CD4-positive, alpha-beta T cell treated with Interleukin-17A for 4 hours (primary cell): ENCODE data around the gene SETD3.

Experiments used
- DNase-seq: peaks from one replicate; pipeline ENCODE4 v3.0.0-alpha.2; 2020; ENCODE audit warnings: mixed read lengths

Gene SETD3

DNA sequence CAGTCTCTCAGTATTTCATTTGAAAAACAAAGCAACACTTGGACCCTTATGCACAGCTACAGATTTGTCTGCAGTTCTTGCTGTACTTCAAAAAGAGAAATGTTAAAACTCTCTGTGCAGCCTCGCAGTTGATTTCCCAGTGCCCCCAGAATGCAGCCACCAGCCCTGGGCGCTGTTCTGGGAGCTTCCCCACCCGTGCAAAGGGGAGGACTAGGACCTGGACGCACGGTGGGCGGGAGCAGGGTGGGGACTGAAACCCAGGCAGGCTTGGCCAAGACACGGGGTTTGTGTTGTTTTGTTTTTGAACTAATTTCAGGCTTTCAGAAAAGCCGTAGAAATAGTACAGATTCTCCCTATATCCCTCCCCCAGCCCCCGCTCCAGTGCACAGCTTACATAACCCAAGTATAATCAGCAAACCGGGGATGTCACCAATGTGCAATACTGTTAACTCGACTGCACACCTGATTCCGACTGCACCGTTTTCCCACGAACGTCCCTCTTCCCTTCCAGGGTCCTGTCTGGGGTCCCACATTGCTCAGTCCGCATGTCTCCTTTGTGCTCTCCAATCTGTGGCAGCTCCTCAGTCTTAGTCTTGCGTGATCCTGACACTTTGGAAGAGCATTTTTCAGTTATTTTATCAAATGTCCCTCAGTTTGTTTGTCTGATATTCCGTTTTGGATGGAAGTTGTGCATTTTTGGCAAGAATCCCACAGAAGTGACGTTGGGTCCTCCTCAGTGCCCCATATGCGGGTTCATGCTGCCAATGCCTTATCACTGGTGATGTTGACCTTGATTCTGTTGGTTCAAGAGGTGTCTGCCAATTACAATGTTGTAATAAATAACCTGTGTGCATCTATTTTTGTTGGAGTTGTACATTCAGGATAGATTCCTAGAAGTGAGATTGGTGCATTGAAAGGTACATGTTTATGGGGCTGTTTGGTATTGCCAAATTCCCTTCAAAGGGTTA is 95.9 kb downstream of the SETD3 start:
- no peak for DNase-seq

DNA sequence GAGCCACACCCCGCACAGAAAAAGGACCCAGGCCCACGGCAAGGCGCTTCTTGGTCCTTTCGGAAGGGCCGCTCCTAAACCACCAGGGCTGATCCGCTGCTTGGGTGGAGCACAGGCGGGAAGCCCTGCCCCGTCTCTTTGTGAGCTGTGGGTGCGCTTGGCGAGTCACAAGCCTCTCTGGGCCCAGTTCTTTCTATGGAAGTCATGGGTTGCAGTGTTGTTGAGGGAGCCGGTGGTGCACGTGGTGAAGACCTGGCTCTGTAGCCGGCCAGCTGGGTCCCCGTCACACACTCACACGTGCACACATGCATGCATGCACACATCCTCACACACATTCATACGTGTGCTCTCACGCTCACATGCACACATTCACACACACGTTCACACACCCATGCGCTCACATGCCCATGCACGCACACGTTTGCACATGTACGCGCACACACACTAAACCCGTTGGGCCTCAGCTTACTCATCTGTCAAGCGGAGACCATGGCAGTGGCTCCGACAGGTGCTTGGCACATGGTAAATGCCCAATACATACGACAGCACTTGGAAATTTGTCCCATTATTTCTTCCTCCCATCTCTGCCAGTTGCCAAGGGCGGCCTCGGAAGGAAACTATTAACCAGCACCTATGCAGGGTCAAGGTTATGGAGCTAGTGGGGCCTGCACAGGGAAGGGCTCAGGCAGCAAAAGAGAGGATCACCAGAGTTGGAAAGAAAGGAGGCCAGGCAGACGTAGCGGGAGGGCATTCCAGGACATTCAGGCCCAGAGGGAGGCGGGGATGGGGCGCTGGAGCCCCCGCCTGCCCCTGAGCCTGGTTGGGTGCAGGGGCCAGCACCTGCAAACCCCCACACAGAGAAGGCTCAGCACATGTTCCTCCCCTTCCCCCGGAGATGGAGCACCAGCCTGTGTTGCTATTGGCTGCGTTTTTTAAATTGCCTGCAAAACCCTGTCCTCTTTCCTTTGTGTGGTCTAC is 96.9 kb downstream of the SETD3 start:
- DNase-seq = no peak

DNA sequence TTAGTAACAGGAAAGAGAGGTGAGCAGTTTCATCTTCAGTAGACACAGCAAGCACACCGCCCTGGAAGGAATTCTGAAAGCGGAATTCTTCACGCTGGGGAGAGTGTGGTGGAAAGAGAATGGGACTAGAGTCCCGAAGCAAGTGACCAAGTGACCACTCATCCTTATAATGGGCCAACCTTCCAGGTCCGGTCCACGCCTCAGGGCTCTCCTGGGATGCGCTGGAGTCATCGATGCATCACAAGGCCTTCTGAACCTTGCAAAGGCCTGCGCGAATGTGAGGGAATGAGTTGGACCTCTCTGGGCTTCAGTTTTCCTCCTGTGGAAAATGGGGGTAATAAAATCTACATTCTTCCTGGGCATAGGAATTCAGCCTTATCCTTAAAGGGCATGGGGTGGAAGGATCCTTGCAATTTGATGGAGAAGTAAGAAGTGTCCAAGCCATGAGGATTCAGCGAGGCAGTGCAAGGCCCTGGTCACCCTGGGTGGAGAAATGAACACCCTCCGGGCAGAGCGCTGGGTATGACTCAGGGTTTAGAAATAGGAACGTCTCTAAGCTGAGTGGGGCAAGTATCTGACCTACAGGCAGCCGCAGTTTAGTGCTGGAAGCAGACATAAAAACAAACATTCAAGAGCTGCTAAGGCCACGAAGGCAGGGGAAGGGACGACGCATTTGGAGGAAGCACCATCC is 97.7 kb downstream of the SETD3 start:
- no peak for DNase-seq

DNA sequence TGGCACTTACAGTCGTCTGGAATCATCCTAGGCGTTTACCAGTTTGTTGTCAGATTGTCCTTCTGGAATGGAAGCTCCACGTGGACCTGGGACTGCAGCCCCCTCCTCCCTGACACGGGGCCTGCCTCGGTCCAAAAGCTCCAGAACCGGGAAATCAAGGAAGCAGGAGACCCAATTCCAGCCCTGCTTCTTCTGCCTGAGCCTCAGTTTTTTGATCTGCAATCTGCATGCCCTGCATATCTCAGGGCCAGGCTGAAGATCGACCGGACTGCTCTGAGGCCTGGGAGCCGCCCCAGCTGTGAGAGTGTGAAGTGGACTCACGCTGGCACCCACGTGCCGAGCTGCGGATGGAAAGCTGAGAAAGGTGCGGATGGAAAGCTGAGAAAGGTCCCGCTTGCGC is 98.6 kb downstream of the SETD3 start:
- DNase-seq = no peak

DNA sequence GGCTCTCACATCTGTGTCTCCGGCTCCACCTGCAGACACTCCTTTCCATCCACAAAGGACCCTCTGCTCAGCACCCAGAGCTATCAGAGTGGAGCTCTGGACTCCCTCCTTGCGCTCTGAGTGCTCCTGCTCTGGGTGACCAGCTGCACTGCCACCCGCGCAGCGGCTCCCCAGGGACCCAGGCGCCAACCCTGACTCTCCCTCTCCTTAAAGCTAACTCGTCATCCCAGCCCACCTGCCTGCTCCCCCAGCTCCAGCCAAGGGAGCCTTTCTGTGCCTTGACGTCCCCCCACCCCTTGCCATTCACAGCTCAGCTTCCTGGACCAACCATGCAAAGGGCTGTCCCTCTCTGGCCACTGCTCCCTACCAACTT is 99.0 kb downstream of the SETD3 start:
- no peak for DNase-seq

DNA sequence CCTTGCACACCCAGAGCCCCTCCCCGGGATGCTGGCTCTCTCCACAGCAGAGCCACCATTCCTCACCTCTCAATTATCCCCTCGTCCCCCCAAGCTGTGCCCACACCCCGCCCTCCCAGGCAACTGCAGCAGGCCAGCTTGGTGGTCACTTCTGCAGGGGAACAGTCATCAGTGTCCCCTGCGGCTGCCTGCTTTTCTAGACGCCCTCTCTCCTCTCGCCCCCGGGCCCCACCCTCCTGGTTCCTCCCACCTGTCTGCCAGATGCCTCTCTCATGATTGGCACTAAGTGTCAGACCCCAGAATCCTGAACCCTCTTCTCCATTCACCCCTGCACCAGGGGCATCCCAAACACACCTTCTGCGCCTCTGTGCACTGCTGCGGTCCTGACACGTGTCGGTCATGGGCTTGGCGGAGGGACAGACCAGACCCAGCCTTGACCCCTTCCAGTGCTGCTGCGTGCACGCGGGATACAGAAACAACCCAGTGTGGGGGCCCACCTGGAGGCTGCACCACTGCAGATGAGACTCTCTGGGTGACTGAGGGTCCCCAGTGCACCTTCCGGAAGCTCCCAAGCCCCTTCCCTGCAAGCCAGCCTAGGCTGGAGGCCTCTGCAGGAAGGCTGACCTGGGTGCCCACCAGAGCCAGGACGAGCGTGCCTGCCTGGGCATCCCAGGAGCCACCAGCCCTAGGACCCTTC is 99.5 kb downstream of the SETD3 start:
- no peak for DNase-seq

DNA sequence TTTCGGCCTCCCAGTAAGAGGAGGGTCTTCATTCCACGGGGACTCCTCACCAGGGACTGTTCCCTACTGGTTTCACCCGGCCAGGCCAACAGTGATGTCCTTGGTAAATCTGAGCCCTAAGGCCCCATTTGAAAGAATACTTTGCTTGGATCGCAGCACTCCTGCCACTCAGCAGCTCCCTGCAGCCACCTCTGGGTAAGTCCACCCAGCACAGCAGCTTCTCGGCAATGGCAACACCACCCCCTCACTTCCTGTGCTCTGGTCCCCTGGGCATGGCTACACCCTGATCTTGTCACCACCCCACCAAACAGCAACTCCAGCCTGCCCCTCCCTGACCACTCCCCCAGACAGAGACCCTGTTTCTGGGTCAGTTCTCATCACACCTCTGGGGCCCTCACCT is 100.3 kb downstream of the SETD3 start:
- DNase-seq = no peak

DNA sequence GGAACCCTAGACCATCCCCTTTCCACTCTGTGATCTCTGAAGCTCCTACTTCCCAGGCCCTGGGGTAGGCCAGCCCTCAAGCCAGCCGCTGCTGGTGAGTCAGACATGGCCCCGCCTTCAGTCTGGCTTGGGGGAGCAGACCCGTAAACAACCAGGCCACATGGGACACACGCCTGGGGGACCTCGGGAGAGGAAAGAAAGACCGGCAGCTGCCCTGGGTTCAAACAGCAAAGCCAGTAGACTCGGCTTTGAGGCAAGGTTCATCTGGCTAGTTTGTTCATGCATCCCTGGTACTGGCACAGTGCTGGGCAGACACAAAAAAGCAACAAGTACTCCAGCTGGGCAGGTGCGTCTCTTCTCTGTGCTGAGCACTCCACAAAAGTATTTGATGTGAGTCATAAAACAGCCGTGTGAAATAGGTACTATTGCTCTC is 101.9 kb downstream of the SETD3 start:
- no peak for DNase-seq

DNA sequence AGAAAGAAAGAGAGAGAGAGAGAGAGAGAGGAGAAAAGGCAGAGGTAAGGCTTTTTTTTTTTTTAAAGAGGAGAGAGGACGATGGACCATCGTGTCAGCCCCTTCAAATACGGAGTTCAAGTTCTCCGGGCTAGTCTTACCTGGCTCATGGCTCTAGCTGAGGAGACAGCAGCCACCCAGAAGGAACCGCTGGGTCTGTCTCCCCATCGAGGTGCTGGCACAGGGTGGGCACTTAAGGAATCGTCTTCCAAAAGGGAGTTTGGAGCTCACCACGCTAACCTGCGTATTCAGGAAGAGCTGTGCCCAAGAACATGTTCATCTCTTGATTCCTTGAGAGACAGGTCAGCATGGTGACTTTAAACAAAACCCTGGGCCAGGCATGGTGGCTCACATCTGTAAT is 102.7 kb downstream of the SETD3 start:
- DNase-seq = no peak

DNA sequence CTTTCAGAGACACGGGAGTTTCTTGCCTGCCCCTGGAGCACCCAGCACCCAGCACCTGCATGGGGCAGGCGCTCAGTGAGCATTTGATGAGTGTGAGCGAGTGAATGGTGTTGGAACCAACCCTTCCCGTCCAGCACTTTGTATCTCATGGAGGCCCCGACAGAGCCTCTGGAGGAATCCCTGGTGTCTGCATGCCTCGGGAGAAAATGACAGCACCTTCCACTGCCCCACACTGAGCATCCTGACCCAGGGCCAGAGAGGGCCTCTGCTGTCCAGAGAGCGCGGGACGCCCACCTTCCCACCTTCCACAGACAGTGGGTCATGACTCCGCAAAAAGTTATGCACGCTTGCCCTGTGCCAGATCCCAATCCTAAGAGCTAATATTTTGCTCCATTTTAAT is 105.7 kb downstream of the SETD3 start:
- DNase-seq = no peak

DNA sequence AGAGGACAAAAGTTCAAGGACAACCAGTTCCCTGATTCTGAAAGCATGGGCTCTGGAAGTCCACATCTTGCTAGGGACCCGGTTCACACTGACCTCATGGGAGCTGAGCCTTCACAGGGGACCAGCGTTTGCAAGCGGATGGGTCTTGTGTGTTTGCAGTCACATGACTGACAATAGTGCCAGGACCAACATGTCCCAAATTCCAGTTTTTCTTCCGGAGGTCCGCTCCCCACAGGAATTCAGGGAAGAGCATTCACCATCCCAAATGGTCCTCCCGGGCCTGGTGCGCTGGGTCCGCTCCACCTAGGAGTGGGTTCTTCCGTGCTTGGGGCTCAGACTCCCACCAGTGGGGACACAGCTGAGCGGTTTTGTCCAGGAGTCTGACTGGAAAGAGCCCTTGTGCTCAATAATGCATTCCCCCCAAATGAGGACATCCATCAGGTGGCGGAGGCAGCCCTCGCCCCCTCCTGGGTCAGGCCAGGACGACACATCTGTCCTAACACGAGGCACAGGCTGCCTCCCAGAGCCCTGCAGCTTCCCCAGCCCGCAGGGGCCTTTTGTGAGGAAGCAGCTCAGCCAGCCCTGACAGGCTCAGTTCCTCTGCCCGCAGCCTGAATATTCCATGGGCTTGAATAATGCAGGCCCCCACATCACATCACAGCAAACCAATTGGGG is 116.9 kb downstream of the SETD3 start:
- DNase-seq = no peak

DNA sequence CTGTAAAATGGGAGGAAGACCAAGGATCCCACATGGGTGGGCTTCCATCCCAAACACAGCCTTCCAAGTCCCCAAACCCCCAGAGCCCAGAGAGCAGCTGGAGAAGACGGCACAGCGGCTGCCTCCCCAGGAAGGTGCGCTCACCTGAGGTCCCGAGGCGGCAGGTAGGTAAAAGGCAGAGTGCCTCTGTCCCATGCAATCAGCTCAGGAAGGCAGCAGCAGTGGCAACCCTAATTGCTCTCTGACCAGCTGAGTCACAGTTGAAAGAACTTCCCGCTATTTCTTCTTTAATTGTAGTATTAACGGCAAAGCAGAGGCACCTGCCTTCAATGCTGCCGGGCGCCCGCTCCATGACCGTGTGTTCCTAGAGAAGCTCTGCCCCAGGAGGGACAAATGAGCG is 117.6 kb downstream of the SETD3 start:
- no peak for DNase-seq

DNA sequence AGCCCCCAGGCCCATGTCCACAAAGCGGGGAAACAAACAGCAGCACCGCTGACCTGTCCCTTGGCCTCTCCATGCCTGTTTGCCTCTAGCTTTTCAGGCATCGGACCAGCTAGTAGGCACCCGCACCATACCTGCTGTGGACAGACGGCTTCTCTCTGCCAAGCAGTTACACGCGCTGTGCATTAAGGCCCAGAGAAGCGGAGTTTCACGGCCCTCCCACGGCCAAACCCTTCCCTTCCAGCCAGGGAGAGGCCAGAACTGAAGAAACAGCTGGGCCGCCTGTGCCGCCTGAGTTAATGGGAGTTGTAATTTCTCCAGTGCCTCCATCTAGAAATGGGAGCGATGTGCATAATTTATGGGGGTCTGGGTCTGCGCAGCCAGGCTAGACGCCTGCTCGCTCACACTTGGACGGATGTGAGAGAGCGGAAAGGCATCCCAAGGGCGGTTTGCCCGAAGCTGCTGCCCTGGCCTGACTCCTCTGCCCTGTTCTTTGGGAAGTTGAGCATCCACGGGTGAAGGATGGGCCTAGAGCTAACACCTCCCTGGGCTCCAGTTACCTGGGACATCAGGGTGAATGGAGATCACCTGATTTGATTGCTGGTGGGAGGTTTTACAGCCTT is 119.0 kb downstream of the SETD3 start:
- DNase-seq = no peak

DNA sequence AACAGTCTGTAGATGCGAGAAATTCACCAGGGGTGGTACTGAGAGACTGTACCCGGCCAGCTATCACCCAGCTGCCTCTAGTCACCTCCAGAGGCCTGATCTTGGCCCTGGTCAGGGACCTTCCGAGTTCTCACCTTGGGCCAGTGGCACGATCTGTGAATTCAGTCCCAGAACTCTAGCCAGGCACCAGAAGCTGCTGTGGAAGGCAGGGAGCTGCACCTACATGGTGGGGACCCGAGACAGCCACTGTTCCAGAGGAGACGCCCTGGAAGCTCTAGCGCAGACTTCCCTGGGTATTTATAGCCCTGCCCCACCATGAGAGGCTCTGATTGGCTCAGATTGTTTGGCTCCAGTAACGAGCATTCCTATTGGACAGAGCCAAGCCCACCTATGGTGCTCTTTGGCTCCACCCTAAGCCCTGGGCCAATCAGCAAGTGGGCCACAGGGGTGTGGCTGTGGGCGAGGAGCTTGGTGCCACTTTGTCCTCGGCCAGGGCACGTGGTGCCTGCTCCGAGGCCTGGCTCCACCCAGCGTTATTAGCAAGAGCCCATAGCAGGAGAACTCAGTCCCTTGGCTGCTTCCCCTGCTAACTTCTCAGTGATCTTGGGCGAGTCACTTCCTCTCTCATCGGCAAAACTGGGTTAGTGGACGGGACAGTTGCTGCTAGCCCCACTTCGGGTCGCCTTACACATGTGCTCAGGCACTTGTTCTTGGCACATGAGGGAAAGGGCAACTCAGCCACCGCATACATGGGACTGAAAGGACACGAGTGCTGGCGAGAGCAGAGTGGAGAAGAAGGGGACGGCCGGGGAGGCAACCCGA is 119.7 kb downstream of the SETD3 start:
- DNase-seq = no peak

DNA sequence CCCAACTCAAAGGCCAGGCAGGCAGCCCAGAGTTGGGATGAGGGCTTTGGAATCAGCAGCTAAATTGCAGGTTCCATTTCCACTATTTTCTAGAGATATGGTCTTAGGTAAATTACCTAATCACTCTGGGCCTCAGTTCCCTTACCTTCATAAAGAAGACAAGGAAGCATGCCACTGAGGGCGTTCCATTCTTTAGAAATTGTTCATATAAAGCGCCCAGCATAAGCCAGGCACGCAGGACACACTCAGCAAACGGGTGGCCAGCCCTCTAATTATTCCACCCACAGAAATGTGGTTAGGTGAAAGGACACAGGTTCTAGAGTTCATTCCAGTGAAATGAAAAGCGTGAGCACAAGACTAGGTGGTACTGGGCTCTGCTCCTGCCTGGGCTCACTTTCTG is 120.8 kb downstream of the SETD3 start:
- no peak for DNase-seq

DNA sequence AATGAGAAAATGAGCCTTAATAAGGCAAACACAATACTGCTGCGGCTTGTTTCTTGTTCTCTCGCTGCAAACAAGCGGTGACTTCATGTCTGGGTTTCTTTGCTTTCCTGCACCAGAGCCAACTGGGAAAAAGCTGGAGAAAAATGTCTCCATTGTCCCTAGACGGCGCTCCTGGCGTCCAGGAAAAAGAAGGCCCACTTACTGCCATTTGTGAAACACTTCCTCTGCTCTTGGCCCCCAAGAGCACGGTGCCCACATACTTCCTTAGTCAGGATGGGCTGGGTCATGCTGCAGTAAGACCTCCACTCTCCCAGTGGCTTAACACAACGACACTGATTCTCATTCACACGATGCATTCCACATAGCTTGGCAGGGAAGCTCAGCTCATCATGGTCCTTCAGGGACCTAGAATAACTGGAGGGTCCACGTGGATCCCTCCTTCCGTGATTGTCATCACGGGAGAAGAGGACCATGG is 122.7 kb downstream of the SETD3 start:
- DNase-seq = no peak

DNA sequence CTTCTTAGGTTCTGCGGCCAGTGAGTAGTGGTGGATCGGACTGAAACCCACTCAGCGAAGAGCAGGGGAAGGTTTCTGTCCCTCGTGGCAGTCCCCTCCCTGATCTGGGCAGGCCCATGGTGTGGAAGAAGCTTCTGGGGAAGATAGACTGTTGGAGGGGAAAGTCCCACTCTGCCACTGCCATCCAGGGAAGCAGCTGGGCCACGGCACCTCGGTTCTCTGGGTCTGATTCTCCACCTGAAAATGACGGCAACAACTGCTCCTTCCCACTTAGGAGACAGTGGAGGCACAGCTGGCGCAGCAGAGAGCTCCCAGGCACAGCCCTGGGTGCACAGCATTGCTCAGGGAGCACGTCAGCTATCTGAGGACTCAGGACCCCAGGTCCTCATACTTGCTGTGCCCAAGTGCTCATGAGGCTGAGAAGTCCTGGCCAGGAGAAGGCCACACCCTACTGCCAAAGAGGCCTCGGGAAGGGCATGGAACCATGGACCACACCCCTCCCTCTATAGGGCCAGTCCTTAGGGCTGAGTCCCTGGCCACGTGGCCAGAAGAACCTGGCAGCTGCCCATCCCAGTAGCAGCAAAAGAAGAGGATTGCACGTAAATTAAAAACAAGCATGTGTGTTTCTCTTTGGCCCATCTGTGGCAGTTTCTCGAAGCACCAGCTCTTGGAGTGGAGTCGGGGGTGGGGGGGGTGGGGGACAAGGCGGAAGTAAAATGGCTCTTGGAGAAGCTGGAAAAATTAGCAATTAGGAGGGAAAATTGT is 123.3 kb downstream of the SETD3 start:
- DNase-seq = no peak

DNA sequence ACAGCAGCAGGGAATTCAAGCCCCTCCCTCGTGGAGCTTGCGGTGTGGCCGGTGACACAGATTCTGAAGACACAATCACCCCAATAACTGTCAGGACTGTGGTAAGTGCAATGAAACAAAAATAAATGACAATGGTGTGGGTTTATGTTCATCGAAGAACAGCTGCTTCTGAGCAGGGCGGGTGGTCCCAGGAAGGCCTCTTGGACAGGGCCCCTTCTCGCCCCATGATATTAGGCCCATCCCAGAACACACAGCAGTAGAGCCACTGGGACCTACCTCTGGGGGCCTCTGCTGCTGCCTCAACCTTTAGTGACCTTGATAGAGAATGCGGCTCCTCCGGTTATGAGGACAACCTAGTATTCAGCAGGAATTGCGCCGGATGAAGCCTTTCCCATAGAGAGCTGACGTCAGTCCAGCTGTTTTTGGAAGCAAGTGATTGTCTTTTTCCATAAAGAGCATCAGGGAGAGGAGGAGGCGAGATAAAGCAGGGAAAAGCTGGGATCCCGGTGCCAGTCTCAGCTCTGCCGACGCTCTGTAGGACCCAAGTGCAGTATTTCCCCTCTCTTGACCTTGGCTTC is 124.5 kb downstream of the SETD3 start:
- DNase-seq = no peak
